Endothelial cell (in vitro differentiated cells): ENCODE measurements around the gene MEAF6. TPM values are rescaled to one million over a fixed set of nuclear protein-coding genes. Genes with fewer than 3 reads are reported as not detected.
A peak's percentile ranks its signal among the peaks of the same experiment; 100 is the strongest.
"Not testable (repeated sequence)": the region's sequence is repeated elsewhere in the genome, so short reads cannot be mapped to it uniquely, and the experiment has no call there.

Experiments used
- DNase-seq: peaks from one replicate; pipeline ENCODE4 v3.0.0; 2021; ENCODE audit warnings: low spot score
- H3K27ac Mint-ChIP-seq: one replicate; pipeline ENCODE4 v1.8.0; 2021; ENCODE audit warnings: mixed read lengths, inconsistent platforms; ENCODE audit not compliant: unreplicated experiment
- H3K27me3 Mint-ChIP-seq: one replicate; pipeline ENCODE4 v1.8.0; 2021; ENCODE audit warnings: mild to moderate bottlenecking, moderate library complexity, mixed read lengths, inconsistent platforms; ENCODE audit not compliant: unreplicated experiment
- H3K36me3 Mint-ChIP-seq: one replicate; pipeline ENCODE4 v1.8.0; 2021; ENCODE audit warnings: mild to moderate bottlenecking, low read depth, mixed read lengths, inconsistent platforms; ENCODE audit not compliant: unreplicated experiment
- H3K4me1 Mint-ChIP-seq: one replicate; pipeline ENCODE4 v1.8.0; 2021; ENCODE audit warnings: mild to moderate bottlenecking, mixed read lengths, inconsistent platforms; ENCODE audit not compliant: unreplicated experiment
- H3K4me3 Mint-ChIP-seq: one replicate; pipeline ENCODE4 v1.8.0; 2021; ENCODE audit warnings: mild to moderate bottlenecking, mixed read lengths, inconsistent platforms; ENCODE audit not compliant: unreplicated experiment
- H3K9me3 Mint-ChIP-seq: one replicate; pipeline ENCODE4 v1.8.0; 2021; ENCODE audit warnings: mixed read lengths, inconsistent platforms; ENCODE audit not compliant: unreplicated experiment
- total RNA-seq: library from RNA; stranded (reverse); fragmentation: NEBNext Ultra II Directional; extraction: Animal tissue kit (Norgen Biotek cat#: 25700); gene quantifications from one replicate; pipeline ENCODE4 v1.2.1, GENCODE V29; 2021; ENCODE audit not compliant: unreplicated experiment
- TF ChIP-seq, protein P1 (sequence below): fragments of 200-600 bp; sonication (generic); IDR thresholded peaks from one replicate; pipeline ENCODE4 v1.5.0; 2021; ENCODE audit warnings: antibody characterized with exemption; ENCODE audit not compliant: unreplicated experiment

MEAF6 gene
- total RNA-seq, 1 donor from 2014 or later = 50.6 TPM

DNA sequence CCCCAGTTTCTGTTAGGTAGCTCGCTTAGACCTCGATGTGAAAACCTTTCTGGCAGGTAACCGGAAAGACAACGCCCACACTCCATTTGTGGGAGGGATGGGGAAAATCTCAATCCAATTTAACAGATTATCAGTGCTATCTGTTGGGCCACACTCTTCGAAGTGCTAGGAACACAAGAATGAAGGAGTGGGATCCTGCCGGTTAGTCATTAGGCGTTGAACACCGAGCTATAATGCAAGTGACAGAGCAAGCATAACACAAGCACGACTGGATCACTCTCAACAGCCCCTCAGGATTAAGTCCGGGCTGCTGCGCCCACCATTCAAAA lies 39.0 kb upstream of the MEAF6 start:
- H3K4me1 Mint-ChIP-seq = peaks cover 23% of the 10 kb centered on the region
- peak overlapping the region; percentile 99 for H3K4me3 Mint-ChIP-seq
- no peaks in the 10 kb centered on the region for H3K9me3 Mint-ChIP-seq
- peak overlapping the region; percentile 80 for H3K27ac Mint-ChIP-seq
- TF ChIP-seq, protein P1, sequence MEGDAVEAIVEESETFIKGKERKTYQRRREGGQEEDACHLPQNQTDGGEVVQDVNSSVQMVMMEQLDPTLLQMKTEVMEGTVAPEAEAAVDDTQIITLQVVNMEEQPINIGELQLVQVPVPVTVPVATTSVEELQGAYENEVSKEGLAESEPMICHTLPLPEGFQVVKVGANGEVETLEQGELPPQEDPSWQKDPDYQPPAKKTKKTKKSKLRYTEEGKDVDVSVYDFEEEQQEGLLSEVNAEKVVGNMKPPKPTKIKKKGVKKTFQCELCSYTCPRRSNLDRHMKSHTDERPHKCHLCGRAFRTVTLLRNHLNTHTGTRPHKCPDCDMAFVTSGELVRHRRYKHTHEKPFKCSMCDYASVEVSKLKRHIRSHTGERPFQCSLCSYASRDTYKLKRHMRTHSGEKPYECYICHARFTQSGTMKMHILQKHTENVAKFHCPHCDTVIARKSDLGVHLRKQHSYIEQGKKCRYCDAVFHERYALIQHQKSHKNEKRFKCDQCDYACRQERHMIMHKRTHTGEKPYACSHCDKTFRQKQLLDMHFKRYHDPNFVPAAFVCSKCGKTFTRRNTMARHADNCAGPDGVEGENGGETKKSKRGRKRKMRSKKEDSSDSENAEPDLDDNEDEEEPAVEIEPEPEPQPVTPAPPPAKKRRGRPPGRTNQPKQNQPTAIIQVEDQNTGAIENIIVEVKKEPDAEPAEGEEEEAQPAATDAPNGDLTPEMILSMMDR = no peak
- no peak for DNase-seq
- peaks cover 21% of the 10 kb centered on the region for H3K36me3 Mint-ChIP-seq
- H3K27me3 Mint-ChIP-seq = peaks cover 12% of the 10 kb centered on the region

DNA sequence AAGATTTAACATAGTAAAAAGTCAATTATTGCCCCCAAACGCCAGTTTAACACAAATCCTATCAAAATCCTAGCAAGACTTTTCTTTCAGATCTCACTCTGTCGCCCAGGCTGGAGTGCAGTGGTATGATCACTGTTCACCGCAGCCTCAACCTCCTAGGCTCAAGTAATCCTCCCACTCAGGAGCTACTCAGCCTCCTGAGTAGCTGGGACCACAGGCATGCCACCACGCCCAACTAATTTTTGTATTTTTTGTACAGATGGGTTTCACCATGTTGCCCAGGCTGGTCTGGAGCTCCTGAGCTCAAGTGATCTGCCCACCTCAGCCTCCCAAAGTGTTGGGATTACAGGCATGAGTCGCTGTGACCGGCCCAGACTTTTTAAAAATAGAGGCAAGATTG lies 34.8 kb upstream of the MEAF6 start:
- no peak overlapping the region for H3K4me3 Mint-ChIP-seq
- no peaks in the 10 kb centered on the region for H3K9me3 Mint-ChIP-seq
- TF ChIP-seq, protein P1 = no peak
- H3K4me1 Mint-ChIP-seq = peaks cover 14% of the 10 kb centered on the region
- no peak overlapping the region for H3K27ac Mint-ChIP-seq
- H3K27me3 Mint-ChIP-seq = no peaks in the 10 kb centered on the region
- no peak for DNase-seq
- H3K36me3 Mint-ChIP-seq = peaks cover 27% of the 10 kb centered on the region

DNA sequence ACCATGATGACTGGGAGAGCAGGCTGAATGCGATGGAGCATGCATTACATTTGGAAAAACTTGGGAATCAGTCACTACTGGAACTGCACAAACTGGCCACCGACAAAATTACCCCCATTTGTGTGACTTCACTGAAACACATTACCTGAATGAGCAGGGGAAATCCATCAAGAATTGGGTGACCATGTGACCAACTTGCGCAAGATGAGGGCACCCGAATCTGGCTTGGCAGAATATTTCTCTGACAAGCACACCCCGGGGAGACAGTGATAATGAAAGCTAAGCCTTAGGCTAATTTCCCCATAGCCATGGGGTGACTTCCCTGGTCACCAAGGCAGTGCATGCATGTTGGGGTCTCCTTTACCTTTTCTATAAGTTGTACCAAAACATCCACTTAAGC lies 30.5 kb upstream of the MEAF6 start:
- Mint-ChIP-seq H3K4me1 (no peaks in the 10 kb centered on the region), H3K27me3 (no peaks in the 10 kb centered on the region), H3K36me3 (peaks cover 22% of the 10 kb centered on the region), H3K27ac (no peak overlapping the region), H3K4me3 (peak overlapping the region; percentile 72), H3K9me3 (no peaks in the 10 kb centered on the region)
- TF ChIP-seq, protein P1 = no peak
- no peak for DNase-seq

DNA sequence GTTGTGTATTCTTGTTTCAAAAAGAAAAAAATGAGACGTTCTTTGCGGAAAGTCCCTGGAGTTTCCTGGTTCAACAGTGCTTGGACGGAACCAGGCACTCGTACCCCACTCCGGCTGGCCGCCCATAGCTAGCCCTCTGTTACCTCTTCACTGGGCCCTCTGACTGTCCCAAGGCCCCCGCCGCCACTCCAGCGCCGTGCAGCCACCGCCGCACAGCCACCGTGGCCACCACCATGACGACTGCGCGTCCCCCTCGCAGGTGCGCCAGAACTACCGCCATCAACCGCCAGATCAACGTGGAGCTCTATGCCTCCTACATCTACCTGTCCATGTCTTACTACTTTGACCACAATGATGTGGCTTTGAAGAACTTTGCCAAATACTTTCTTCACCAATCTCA lies 30.0 kb upstream of the MEAF6 start:
- H3K36me3 Mint-ChIP-seq = peaks cover 22% of the 10 kb centered on the region

DNA sequence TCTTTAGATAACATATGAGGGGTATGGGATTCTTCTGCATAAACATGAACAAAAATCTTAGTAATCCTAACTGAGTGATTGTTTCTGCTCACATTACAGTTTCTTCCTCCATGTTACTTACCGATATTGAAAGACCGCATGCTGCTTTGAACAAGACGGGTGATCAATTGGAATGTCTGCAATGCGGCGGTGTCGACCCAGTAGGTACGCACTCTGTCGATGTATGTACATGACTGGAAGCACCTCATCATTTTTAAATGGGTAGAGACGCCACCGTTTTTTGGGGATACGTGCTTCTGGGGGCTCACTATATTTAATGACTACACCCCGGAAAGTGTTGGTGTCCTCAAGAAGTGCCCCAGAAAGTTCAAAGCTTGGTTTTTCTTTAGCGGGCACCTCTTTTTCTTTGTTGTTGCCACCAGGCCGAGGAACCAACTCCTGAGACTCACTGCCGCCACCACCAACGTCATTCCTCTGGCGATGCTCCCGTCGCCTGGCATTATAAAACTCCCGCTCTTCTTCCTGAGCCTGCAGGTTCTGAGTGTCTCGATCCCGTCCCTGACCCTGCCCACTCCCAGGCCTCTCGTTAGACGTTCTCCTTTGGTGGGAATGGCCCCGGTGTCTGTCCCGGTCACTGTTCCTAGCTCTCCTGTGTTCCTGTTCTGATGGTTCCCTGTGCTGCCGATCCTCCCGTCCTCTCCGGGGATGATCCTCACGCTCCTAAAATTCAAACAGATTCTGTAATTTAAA lies 25.6 kb upstream of the MEAF6 start:
- H3K27me3 Mint-ChIP-seq = no peaks in the 10 kb centered on the region
- no peak overlapping the region for H3K27ac Mint-ChIP-seq
- DNase-seq = no peak
- H3K36me3 Mint-ChIP-seq = peaks cover 24% of the 10 kb centered on the region
- H3K9me3 Mint-ChIP-seq = no peaks in the 10 kb centered on the region
- no peaks in the 10 kb centered on the region for H3K4me1 Mint-ChIP-seq
- TF ChIP-seq, protein P1 = no peak
- H3K4me3 Mint-ChIP-seq = peak overlapping the region; percentile 19

More for the DNA sequence above, 30.0 kb upstream of the MEAF6 start:
- Mint-ChIP-seq H3K4me1 (no peaks in the 10 kb centered on the region), H3K27ac (no peak overlapping the region), H3K27me3 (no peaks in the 10 kb centered on the region), H3K4me3 (peak overlapping the region; percentile 72), H3K9me3 (no peaks in the 10 kb centered on the region)
- TF ChIP-seq, protein P1 = no peak
- no peak for DNase-seq

DNA sequence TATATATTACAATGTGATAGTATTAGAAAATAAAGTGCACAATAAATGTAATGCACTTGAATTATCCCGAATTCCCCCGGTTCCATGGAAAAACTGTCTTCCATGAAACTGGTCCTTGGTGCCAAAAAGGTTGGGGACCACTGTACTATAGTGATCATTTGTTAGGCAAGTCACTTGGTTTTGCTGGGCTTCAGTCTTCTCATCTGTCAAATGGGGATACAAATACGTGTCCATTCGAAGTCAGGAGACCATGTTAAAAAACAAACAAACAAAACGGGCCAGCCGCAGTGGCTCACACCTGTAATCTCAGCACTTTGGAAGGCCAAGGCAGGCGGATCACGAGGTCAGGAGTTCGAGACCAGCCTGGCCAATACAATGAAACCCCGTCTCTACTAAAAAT lies 24.6 kb upstream of the MEAF6 start:
- H3K9me3 Mint-ChIP-seq, H3K4me3 Mint-ChIP-seq, H3K27me3 Mint-ChIP-seq, H3K4me1 Mint-ChIP-seq, H3K27ac Mint-ChIP-seq, DNase-seq: not testable (repeated sequence)
- peaks cover 17% of the 10 kb centered on the region for H3K36me3 Mint-ChIP-seq
